GM10266 (cell line): ENCODE data around the gene COQ4.

ENCODE experiments used
- DNase-seq: peaks from one replicate; pipeline ENCODE4 v3.0.0; 2012; ENCODE audit errors: extremely low spot score
- CTCF ChIP-seq: IDR thresholded peaks from 2 replicates; pipeline ENCODE4 v1.5.1; 2012; ENCODE audit warnings: mild to moderate bottlenecking, low read depth; ENCODE audit not compliant: control insufficient read depth, insufficient read depth; ENCODE audit errors: missing control alignments

Gene COQ4

DNA sequence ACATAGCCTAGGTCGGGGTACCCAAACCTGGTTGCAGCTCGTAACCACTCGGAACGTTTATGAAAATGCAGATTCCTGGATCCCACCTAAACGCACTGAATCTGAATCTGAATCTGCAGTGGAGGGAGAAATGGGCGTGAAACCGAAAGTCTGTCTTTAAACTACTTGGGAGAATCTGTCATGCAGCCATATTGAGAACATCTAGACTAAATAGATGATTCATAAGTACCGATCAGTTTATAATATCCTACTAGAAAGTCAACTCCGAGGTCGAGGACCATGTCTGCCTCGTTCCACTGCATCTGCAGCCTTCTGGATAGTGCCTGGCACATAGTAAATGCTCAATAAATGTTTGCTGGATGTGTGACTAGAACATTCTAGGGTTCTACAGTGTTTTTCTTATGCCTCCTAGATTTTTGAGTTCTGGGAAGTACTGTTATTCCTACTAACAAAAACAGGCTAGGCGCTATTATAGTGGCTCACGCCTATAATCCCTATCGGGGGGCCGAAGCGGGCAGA lies 632 bp downstream of the COQ4 start:
- no peak for TF ChIP-seq CTCF
- no peak for DNase-seq

GRCh38 chr9:128323791-128324190 lies 1.2 kb downstream of the COQ4 start:
- no peak for TF ChIP-seq CTCF
- DNase-seq = no peak

DNA sequence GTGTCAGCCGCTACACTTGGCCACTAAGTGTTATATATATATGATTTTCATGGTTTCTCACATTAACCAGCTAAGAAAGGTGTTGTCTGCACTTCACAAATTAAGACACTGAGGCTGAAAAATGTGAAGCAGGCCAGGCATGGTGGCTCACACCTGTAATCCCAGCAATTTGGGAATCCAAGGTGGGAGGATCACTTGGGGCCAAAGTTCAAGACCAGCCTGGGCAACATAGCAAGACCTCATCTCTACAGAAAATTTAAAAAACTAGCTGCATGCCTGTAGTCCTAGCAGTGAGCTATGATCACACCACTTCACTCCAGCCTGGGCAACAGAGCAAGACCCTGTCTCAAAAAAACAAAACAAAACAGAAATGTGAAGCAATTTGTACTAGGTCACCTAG lies 1.8 kb downstream of the COQ4 start:
- no peak for DNase-seq
- no peak for TF ChIP-seq CTCF

GRCh38 chr9:128325629-128326028 lies 3.0 kb downstream of the COQ4 start:
- TF ChIP-seq CTCF = no peak
- no peak for DNase-seq

DNA sequence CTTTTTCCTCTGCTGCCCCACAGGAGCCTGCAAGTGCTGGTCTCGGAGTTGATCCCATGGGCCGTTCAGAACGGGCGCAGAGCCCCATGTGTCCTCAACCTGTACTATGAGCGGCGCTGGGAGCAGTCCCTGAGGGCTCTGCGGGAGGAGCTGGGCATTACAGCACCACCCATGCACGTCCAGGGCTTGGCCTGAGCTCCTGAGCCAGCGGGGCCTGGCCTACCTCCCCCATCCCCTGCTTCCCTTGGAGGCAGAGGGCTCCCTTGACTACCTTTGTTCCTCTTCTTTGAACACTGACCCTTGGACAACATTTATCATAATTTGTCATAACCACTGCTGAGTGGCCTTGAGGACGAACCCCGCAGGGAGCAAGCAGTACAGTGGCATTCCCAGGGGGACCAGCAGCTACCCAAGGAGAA lies 10.8 kb downstream of the COQ4 start:
- no peak for TF ChIP-seq CTCF
- no peak for DNase-seq

- DNase-seq = no peak
- no peak for TF ChIP-seq CTCF
These were observed 12.5 kb downstream of the COQ4 start for GRCh38 chr9:128335161-128335560.

DNA sequence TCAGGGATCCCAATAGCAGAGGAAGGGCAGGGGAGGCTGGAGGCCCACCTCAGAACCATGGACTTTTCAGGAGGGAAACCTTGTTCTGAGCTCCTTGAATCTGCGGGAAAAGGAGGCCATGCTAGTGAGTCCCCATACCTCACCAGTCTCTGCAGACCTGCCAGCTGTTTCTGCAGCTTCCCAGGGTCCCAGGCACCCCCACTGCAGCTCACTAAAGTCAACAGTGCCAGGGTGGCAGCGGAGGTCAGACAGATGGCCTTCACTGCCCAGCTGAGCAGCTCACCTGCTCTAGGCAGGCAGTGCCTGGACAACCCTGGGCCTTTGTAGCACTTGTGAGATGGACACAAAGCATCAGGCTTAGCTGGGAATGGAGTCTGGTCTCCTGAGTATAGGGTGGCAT lies 13.3 kb downstream of the COQ4 start:
- TF ChIP-seq CTCF = no peak
- DNase-seq = no peak
